Activated CD8-positive, alpha-beta memory T cell treated with anti-CD3 and anti-CD28 coated beads, Interleukin-2, amount 50 U/mL, for 4 hours (primary cell): ENCODE data around the gene ROBO1.
"Not testable (repeated sequence)": the region's sequence is repeated elsewhere in the genome, so short reads cannot be mapped to it uniquely, and the experiment has no call there.

Experiments used
- DNase-seq: peaks from one replicate; pipeline ENCODE4 v3.0.0-alpha.2; 2020

The ROBO1 gene

GRCh38 chr3:79767905-79768267, at the start of gene ROBO1:
Gene ROBO1 (minus strand): TSS chr3:79767998.
- no peak for DNase-seq

- DNase-seq, result no peak
Measured at GRCh38 chr3:79817224-79817623, 49.4 kb upstream of the ROBO1 start.

GRCh38 chr3:79815478-79815877, 47.7 kb upstream of the ROBO1 start:
- DNase-seq, result no peak

GRCh38 chr3:79810581-79810980, 42.8 kb upstream of the ROBO1 start:
- DNase-seq, result no peak

GRCh38 chr3:79810092-79810491, 42.3 kb upstream of the ROBO1 start:
- DNase-seq, result no peak

GRCh38 chr3:79809106-79809505, 41.3 kb upstream of the ROBO1 start:
- DNase-seq, result no peak

GRCh38 chr3:79808515-79808914, 40.7 kb upstream of the ROBO1 start:
- no peak for DNase-seq

- DNase-seq, result not testable (repeated sequence)
Measured at GRCh38 chr3:79790177-79790576, 22.4 kb upstream of the ROBO1 start.

- no peak for DNase-seq
Measured at GRCh38 chr3:79773291-79773690, 5.5 kb upstream of the ROBO1 start.

GRCh38 chr3:79769229-79769628, 1.4 kb upstream of the ROBO1 start:
- no peak for DNase-seq

- no peak for DNase-seq
Measured at GRCh38 chr3:79767194-79767904, 449 bp downstream of the ROBO1 start.

- DNase-seq, result no peak
Measured at GRCh38 chr3:79766496-79767193, 1.2 kb downstream of the ROBO1 start.

GRCh38 chr3:79765911-79766310, 1.9 kb downstream of the ROBO1 start:
- no peak for DNase-seq

- DNase-seq, result no peak
Measured at GRCh38 chr3:79761441-79761840, 6.4 kb downstream of the ROBO1 start.

GRCh38 chr3:79751703-79752102, 16.1 kb downstream of the ROBO1 start:
- DNase-seq, result no peak

- no peak for DNase-seq
Measured at GRCh38 chr3:79737530-79737929, 30.3 kb downstream of the ROBO1 start.

GRCh38 chr3:79729096-79729495, 38.7 kb downstream of the ROBO1 start:
- no peak for DNase-seq

- DNase-seq, result no peak
Measured at GRCh38 chr3:79726786-79727185, 41.0 kb downstream of the ROBO1 start.

GRCh38 chr3:79724206-79724605, 43.6 kb downstream of the ROBO1 start:
- no peak for DNase-seq

- DNase-seq, result no peak
Measured at GRCh38 chr3:79690072-79690471, 77.7 kb downstream of the ROBO1 start.

- DNase-seq, result no peak
Measured at GRCh38 chr3:79685108-79685507, 82.7 kb downstream of the ROBO1 start.

- DNase-seq, result no peak
Measured at GRCh38 chr3:79684041-79684440, 83.8 kb downstream of the ROBO1 start.

GRCh38 chr3:79672731-79673130, 95.1 kb downstream of the ROBO1 start:
- no peak for DNase-seq

- DNase-seq, result no peak
Measured at GRCh38 chr3:79672075-79672474, 95.7 kb downstream of the ROBO1 start.

- DNase-seq, result no peak
Measured at GRCh38 chr3:79670178-79670577, 97.6 kb downstream of the ROBO1 start.
